Mucosa of descending colon (tissue), 3 donors: ENCODE results near the gene POU2AF2. TPM values are rescaled to one million over a fixed set of nuclear protein-coding genes. Genes with fewer than 3 reads are reported as not detected.
A peak's percentile ranks its signal among the peaks of the same experiment; 100 is the strongest.

Experiments
- ATAC-seq: fragments of 200-7000 bp; cut with Tn5 transposase; one replicate; pipeline ENCODE4 v1.9.1; 2020; ENCODE audit warnings: mild to moderate bottlenecking, moderate library complexity
- DNase-seq, 3 donors: peaks; one replicate each; pipeline ENCODE4 v3.0.0-alpha.2; 2020
- H3K36me3 ChIP-seq: fragments of 200-600 bp; one replicate; pipeline ENCODE4 v1.8.0; 2021; ENCODE audit warnings: low read depth, mild to moderate bottlenecking
- H3K4me1 ChIP-seq: fragments of 200-600 bp; one replicate; pipeline ENCODE4 v1.8.0; 2021; ENCODE audit warnings: low read depth, mild to moderate bottlenecking
- H3K4me3 ChIP-seq: fragments of 200-600 bp; one replicate; pipeline ENCODE4 v1.8.0; 2021; ENCODE audit warnings: mild to moderate bottlenecking
- H3K9me3 ChIP-seq: fragments of 200-600 bp; one replicate; pipeline ENCODE4 v1.8.0; 2021; ENCODE audit warnings: mild to moderate bottlenecking
- intact Hi-C, 2 donors: fragments of 100-400 bp; cut with DNase I in 1 of 2; cut with micrococcal nuclease in 1 of 2; formaldehyde crosslinking; loops; one replicate each; pipeline versions ENCODE4 v1.11.0 to v1.11.1; 2022; cut with DNase I, micrococcal nuclease
- total RNA-seq, 3 donors: library from RNA; stranded (reverse); fragmentation: NEBNext Ultra II Directional in 2 of 3; extraction: Animal tissue kit (Norgen Biotek cat#: 25700) in 2 of 3; gene quantifications; one replicate each; pipeline versions ENCODE4 v1.2.1 to v1.2.4, GENCODE V29; 2021 to 2023
- TF ChIP-seq, protein P1 (sequence below): fragments of 200-600 bp; IDR thresholded peaks from one replicate; pipeline ENCODE4 v1.8.0; 2022; ENCODE audit warnings: antibody characterized with exemption, mild to moderate bottlenecking
- donor health status: DM: no; HTN: no; CAD: no; lungs with moderate emphysema.
- donor health status: DM: no; HTN: no; CAD: no.
- donor health status: DM: no; HTN: yes; CAD: no.

Gene POU2AF2
- total RNA-seq, 3 donors from 2014 or later, result 1.0 to 2.1 (median 2.1) TPM

DNA sequence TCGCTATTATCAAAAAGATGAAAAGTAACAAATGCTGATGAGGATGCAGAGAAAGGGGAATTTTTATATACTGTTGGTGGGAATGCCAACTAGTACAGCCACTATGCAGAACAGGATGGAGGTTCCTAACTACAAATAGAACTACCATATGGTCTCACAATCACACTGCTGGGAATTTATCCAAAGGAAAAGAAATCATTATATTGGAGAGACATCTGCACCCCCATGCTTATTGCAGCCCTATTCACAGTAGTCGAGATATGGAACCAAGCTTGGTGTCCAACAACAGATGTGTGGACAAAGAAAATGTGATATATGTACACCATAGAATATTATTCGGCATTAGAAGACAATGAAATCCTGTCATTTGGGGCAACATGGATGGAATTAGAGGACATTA, 19.6 kb upstream of the POU2AF2 start:
- intact Hi-C loops, result no loop called here
- H3K4me1 ChIP-seq, result peaks cover 4% of the 10 kb centered on the region
- TF ChIP-seq, protein P1, sequence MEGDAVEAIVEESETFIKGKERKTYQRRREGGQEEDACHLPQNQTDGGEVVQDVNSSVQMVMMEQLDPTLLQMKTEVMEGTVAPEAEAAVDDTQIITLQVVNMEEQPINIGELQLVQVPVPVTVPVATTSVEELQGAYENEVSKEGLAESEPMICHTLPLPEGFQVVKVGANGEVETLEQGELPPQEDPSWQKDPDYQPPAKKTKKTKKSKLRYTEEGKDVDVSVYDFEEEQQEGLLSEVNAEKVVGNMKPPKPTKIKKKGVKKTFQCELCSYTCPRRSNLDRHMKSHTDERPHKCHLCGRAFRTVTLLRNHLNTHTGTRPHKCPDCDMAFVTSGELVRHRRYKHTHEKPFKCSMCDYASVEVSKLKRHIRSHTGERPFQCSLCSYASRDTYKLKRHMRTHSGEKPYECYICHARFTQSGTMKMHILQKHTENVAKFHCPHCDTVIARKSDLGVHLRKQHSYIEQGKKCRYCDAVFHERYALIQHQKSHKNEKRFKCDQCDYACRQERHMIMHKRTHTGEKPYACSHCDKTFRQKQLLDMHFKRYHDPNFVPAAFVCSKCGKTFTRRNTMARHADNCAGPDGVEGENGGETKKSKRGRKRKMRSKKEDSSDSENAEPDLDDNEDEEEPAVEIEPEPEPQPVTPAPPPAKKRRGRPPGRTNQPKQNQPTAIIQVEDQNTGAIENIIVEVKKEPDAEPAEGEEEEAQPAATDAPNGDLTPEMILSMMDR, result no peak
- no peaks in the 10 kb centered on the region for H3K9me3 ChIP-seq
- DNase-seq (no peak), ATAC-seq (no peak)
- no peaks in the 10 kb centered on the region for H3K36me3 ChIP-seq
- no peak overlapping the region for H3K4me3 ChIP-seq

DNA sequence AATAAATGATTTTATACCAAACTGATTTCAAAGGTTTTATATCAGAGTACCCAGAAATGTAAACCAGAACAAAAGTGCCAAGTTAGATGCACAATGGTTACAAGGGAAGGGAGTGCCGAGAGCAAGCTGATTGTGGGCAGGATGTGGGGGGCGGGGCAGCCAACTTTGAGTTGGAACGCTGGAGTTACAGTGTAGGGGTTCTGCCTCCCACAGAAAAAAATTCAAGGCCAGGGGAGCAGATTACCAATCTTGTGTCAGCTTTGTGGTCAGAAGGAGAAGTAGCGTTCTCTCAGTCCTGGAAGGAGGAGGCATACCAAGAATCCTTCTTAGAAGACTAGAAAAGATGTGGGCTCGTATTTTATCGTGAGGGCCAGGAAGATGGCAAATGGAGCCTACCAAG, 15.9 kb upstream of the POU2AF2 start:
- H3K4me1 ChIP-seq, result peaks cover 4% of the 10 kb centered on the region
- no peaks in the 10 kb centered on the region for H3K36me3 ChIP-seq
- TF ChIP-seq, protein P1, result no peak
- intact Hi-C loops, result loop anchor here in 1 of 2 donors (10.0 kb wide), 1 partner anchor 785 kb away; no protein-coding TSS in a partner anchor
- DNase-seq (no peak), ATAC-seq (no peak)
- no peak overlapping the region for H3K4me3 ChIP-seq
- H3K9me3 ChIP-seq, result no peaks in the 10 kb centered on the region

DNA sequence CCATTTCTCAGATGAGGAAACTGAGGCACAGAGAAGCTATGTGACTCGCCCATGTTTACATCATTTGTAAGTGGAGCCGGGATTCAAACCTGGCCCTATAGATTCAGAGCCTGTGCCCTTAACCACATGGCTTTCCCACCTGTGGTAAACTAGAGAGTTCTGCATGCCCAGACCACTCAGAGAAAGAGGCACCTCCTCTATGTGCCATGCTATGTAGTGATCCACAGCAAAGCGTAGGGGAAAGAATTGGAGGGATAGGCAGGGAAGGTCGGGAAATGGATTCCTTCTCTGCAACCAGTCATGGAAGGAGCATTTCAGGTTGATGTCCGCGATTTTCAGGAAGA, 15.4 kb upstream of the POU2AF2 start:
- TF ChIP-seq, protein P1, result no peak
- intact Hi-C loops, result loop anchor here in 1 of 2 donors (10.0 kb wide), 1 partner anchor 785 kb away; no protein-coding TSS in a partner anchor
- ATAC-seq (peak; percentile 41), DNase-seq (peak in 1 of 3 donors; percentile 3)
- Histone ChIP-seq H3K36me3 (no peaks in the 10 kb centered on the region), H3K4me1 (peaks cover 4% of the 10 kb centered on the region), H3K4me3 (no peak overlapping the region), H3K9me3 (no peaks in the 10 kb centered on the region)

DNA sequence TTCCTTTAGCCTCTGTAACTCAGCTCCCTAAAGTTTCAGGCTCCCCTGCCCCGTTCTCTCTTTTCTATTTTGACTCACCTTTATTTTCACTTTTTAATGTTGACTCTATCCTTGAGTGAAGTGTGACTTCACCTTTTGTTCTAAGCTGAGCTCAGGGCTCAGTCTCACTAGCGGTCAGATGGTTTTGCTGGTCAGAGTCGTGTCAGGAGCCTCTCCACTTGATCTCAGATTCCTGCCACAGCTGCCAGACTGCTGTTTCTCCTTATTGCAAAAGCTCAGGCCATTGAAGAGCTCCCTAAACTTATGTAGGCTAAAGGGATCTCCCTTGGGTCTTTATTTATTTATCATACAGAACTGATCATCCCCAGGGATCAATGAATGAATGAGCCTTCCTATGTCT, 13.7 kb upstream of the POU2AF2 start:
- DNase-seq (no peak), ATAC-seq (no peak)
- H3K4me3 ChIP-seq, result no peak overlapping the region
- H3K9me3 ChIP-seq, result no peaks in the 10 kb centered on the region
- H3K4me1 ChIP-seq, result peaks cover 4% of the 10 kb centered on the region
- H3K36me3 ChIP-seq, result no peaks in the 10 kb centered on the region
- intact Hi-C loops, result loop anchor here in 1 of 2 donors (10.0 kb wide), 1 partner anchor 787 kb away; no protein-coding TSS in a partner anchor
- TF ChIP-seq, protein P1, result no peak

DNA sequence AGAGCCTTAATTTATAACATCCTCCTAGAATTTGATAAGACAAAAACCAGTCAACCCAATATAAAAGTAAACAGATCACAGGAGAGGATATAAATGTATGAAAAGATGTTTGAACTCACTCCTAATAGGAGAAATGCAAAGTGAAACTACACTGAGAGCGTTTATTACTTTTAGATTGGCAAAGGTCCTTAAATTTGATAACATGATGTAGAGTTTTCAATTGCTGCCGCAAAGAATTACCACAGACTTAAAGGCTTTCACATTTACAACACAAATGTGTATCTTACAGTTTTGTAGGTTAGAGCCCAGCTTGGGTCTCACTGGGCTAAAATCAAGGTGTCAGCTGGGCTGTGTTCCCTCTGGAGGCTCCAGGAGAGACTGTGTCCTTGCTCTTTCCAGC, 9.1 kb upstream of the POU2AF2 start:
- intact Hi-C loops, result loop anchor here in 1 of 2 donors (10.0 kb wide), 1 partner anchor 792 kb away; no protein-coding TSS in a partner anchor
- ATAC-seq (peak; percentile 24), DNase-seq (peak in 1 of 3 donors; percentile 4)

More for the DNA sequence above, 9.1 kb upstream of the POU2AF2 start:
- Histone ChIP-seq H3K4me1 (no peaks in the 10 kb centered on the region), H3K4me3 (no peak overlapping the region), H3K36me3 (no peaks in the 10 kb centered on the region), H3K9me3 (no peaks in the 10 kb centered on the region)
- TF ChIP-seq, protein P1, result no peak
